SJSA1 (cell line): ENCODE results near the gene SURF4. TPM values are rescaled to one million over a fixed set of nuclear protein-coding genes. Genes with fewer than 3 reads are reported as not detected.

Experiments used
- DNase-seq, 2 experiments: peaks; one replicate each; pipeline ENCODE4 v3.0.0-alpha.2; 2015 to 2020; ENCODE audit warnings: low spot score in 2 of 2, low read depth in 1 of 2
- H3K27ac ChIP-seq: fragments of 250-450 bp; sonication (Bioruptor Pico); 2 replicates; pipeline ENCODE4 v1.5.1; 2020; ENCODE audit warnings: mild to moderate bottlenecking, moderate library complexity
- H3K27me3 ChIP-seq: fragments of 250-450 bp; sonication (Bioruptor Pico); replicated peaks from 2 replicates; pipeline ENCODE4 v1.5.1; 2020; ENCODE audit warnings: mild to moderate bottlenecking, moderate library complexity
- H3K36me3 ChIP-seq: fragments of 250-450 bp; sonication (Bioruptor Pico); 2 replicates; pipeline ENCODE4 v1.5.1; 2020; ENCODE audit warnings: mild to moderate bottlenecking
- H3K4me1 ChIP-seq: fragments of 250-450 bp; sonication (Bioruptor Pico); replicated peaks from 2 replicates; pipeline ENCODE4 v1.6.1; 2021; ENCODE audit warnings: mild to moderate bottlenecking
- H3K4me3 ChIP-seq: fragments of 250-450 bp; sonication (Bioruptor Pico); 2 replicates; pipeline ENCODE4 v1.5.1; 2020; ENCODE audit warnings: mild to moderate bottlenecking
- H3K9me3 ChIP-seq: fragments of 250-450 bp; sonication (Bioruptor Pico); replicated peaks from 2 replicates; pipeline ENCODE4 v1.5.1; 2020; ENCODE audit warnings: mild to moderate bottlenecking
- total RNA-seq: library from RNA; depleted of rRNA; stranded (reverse); fragments of >200 nt; shearing (Covaris generic); gene quantifications from 2 replicates; pipeline ENCODE4 v1.2.3, GENCODE V29; 2014

SURF4 gene
- total RNA-seq, 1 experiment from 2014 or later: 393 TPM

DNA sequence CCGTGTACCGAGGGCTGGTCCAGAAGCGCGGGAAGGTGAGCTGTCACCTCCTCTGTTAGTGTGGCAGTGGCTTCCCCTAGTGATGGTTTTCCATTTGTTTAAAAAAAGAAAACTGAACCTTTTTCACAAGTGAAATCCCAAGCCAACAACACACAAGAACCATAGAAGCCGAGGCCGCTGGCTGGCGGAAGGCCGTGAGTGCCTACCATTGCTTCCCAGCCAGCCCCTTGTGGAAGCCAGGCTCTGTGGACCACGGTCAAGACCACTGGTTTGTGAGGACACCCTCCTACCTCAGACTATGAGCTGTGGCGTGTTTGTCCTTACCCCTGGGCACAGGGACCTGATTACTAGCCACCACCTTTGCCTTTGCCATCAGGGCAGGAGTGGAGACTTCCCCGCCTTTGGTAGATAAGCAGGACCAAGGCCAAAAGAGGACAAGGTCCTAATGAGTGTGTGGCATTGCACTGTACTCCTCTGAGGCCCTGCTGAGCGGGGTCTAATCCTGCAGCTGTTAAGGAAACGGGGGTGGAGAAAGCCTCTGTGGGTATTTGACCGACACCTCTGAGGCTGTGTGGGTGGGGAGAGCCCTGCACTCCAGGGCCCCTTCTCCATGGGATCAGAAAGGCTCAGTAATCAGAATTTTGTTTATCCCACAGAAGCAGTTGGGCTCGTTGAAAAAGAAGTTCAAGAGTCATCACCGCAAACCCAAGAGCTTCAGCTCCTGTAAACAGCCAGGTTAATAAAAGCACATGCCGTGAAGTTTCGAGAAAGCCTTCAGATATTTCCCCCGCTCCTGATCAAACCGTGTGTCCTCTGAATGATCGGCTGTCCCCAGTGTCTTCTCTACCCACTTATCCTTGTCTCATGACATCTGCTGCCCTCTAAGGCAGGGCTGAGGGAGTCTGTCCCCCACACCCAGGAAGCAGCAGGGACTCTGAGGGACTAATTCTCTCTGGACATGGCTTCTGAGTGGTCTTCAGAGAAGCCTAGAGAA lies 15.2 kb downstream of the SURF4 start:
- no peaks in the 10 kb centered on the region for H3K9me3 ChIP-seq
- DNase-seq: no peak
- H3K27ac ChIP-seq: no peak overlapping the region
- H3K36me3 ChIP-seq: peaks cover 78% of the 10 kb centered on the region
- H3K4me1 ChIP-seq: peaks cover 6% of the 10 kb centered on the region
- no peaks in the 10 kb centered on the region for H3K27me3 ChIP-seq
- no peak overlapping the region for H3K4me3 ChIP-seq

DNA sequence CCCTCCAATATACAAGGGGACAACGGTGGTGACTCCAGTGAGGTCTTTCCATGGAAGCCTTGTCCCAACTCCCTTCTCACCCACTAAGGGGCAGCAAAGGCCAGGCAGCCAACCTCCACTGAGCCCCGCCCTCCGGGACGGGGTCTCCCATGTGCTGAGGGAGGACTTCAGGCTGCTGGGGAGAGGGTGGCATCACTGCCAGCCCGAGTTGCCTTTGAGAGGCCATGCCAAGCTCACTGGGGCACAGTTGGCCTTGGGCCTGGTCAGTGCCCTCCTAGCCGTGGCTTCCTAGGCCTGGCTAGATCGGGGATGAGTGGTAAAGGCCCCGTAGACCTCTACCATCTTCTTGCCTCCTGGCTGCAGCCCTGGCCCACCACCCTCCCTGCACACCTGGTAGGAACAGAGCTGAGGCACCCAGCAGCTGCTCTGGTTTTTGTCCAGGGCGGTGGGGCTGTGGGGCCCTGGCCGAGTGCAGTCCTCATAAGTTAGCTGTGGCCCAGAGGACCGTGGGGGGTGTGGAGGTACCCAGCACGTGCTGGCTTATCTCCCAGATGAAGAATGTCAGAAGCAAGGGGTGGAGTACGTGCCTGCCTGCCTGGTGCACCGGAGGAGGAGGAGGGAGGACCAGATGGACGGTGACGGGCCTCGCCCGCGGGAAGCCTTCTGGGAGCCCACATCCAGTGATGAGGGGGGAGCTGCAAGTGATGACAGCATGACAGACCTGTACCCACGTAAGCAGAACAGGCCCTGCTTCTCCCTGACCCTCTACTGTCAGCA lies 16.3 kb downstream of the SURF4 start:
- Histone ChIP-seq H3K27ac (no peak overlapping the region), H3K36me3 (peaks cover 70% of the 10 kb centered on the region), H3K4me1 (peaks cover 13% of the 10 kb centered on the region), H3K4me3 (no peak overlapping the region), H3K27me3 (no peaks in the 10 kb centered on the region), H3K9me3 (no peaks in the 10 kb centered on the region)
- no peak for DNase-seq

DNA sequence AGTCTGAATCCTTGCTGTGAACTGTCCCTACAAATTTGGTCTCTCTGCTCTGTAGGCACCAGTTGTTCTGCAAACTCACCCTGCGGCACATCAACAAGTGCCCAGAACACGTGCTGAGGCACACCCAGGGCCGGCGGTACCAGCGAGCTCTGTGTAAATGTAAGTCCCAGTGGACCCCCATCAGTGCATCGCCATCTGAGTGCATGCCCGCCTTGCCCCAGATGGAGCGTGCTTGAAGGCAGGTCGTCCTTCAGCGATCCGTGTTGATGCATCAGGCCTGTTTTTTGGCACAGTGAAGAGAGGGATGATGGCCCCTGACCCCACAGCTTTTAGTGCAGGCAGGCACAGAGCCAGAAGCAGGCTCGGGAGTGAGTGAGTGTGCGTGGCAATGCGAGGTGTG lies 18.2 kb downstream of the SURF4 start:
- H3K27me3 ChIP-seq: no peaks in the 10 kb centered on the region
- no peak overlapping the region for H3K27ac ChIP-seq
- no peaks in the 10 kb centered on the region for H3K9me3 ChIP-seq
- no peak for DNase-seq
- peaks cover 13% of the 10 kb centered on the region for H3K4me1 ChIP-seq
- H3K36me3 ChIP-seq: peaks cover 72% of the 10 kb centered on the region
- no peak overlapping the region for H3K4me3 ChIP-seq

DNA sequence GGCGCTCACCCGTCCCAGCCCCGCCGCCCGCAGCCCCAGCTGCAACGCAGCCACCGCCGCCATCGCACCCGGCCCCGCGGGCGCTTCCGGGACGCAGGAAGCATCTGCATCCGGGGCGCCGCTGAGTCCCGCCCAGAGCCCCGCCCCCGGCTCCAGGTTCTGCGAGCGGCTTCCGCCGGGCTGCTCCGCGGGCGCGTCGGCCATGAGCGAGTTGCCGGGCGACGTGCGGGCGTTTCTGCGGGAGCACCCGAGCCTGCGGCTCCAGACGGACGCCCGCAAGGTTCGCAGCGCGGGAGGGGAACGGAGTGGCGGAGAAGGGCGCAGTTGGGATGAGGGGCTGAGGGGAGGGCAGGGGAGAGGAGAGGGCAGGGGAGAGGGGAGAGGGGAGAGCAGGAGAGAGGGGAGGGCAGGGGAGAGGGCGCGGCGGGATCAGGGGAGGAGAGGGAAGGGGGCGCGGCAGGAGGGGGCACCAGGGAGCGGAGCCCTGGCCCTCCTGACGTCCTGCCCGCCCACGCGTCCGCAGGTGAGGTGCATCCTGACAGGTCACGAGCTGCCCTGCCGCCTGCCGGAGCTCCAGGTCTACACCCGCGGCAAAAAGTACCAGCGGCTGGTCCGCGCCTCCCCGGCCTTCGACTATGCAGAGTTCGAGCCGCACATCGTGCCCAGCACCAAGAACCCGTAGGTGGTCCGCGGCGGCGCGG lies 19.3 kb downstream of the SURF4 start, which contains the start of the genes SURF1 and SURF2:
TSS of gene SURF1 (minus strand) at position 97 of the 701 bp plus-strand sequence. CDS start at position 63, 34 bp downstream.
TSS of gene SURF2 (plus strand) at position 160 of the 701 bp plus-strand sequence. CDS start at position 203, 43 bp downstream.
- Histone ChIP-seq H3K36me3 (peaks cover 72% of the 10 kb centered on the region), H3K27me3 (no peaks in the 10 kb centered on the region), H3K9me3 (no peaks in the 10 kb centered on the region), H3K4me1 (peaks cover 13% of the 10 kb centered on the region), H3K27ac (no peak within 1 kb of the TSS), H3K4me3 (peak within 1 kb of the TSS; percentile 64)
- peak; percentile 22 to 84 for DNase-seq

DNA sequence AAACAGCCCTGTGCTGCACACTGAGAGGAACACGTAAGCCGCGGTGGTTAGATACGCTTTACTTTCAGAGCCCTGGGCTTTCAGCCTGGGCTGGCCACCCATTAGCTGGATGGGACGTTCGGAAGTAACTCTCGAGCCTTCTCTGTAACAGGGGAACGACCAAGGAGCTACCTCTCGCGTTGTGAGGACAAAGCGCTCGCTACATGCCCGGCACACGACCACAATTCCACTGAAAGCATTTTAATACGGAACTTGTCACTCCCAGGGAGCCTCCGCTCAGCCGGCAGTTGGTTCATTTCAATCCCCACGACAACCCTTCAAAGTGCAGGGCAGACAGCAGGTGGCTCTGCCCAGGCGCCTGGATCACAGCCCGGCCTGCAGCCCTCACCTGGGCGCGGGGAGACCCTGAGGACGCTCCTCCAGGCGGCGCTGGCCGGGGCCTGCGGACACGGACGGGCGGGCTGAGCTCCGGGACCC lies 19.9 kb downstream of the SURF4 start:
- no peak for DNase-seq
- Histone ChIP-seq H3K27me3 (no peaks in the 10 kb centered on the region), H3K36me3 (peaks cover 72% of the 10 kb centered on the region), H3K27ac (no peak overlapping the region), H3K9me3 (no peaks in the 10 kb centered on the region), H3K4me1 (peaks cover 13% of the 10 kb centered on the region), H3K4me3 (peak overlapping the region; percentile 64)

DNA sequence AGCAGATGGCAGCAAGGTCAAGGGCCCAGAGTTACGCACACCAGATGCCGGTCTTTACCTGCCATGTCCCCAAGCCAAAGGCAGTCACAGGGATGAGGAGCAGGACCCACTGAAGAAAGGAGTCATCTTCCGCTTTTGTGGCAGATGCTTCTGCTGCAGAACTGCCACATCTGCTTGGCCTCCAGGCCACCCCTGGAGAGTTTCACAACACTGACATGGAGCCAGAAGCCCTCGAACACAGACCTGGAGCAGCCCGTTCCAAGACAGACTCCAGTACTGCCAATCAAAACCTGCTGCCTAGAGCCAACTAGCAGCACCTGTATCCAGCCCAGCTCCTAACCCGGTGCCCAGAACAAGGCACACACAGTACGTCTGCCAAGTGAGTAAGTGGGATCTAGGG lies 21.1 kb downstream of the SURF4 start:
- Histone ChIP-seq H3K36me3 (peaks cover 72% of the 10 kb centered on the region), H3K4me3 (no peak overlapping the region; the same call in 1 of the 2 replicates), H3K4me1 (peaks cover 15% of the 10 kb centered on the region), H3K27me3 (no peaks in the 10 kb centered on the region), H3K9me3 (no peaks in the 10 kb centered on the region), H3K27ac (no peak overlapping the region)
- DNase-seq: no peak

DNA sequence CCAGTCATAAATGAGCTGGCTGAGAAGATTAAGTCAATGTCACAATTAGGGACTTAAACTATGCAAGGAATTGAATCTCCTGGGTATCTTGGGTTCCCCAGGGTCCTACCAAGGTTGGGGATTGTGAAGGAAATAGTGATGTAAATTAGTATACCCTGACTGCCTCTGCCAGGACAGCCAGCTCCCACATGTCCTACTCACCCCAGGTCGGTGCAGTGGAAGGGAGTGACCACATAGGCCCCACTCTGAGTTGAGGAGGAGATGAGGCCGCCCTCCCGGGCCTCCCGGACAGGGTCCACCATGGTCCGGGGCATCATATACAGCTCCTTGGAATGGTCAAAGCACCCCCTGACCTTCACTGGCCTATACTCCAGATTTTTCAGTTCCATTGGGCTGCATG lies 22.3 kb downstream of the SURF4 start:
- Histone ChIP-seq H3K36me3 (peaks cover 72% of the 10 kb centered on the region), H3K4me3 (no peak overlapping the region), H3K4me1 (peaks cover 26% of the 10 kb centered on the region), H3K27me3 (no peaks in the 10 kb centered on the region), H3K9me3 (no peaks in the 10 kb centered on the region), H3K27ac (no peak overlapping the region)
- DNase-seq: no peak

DNA sequence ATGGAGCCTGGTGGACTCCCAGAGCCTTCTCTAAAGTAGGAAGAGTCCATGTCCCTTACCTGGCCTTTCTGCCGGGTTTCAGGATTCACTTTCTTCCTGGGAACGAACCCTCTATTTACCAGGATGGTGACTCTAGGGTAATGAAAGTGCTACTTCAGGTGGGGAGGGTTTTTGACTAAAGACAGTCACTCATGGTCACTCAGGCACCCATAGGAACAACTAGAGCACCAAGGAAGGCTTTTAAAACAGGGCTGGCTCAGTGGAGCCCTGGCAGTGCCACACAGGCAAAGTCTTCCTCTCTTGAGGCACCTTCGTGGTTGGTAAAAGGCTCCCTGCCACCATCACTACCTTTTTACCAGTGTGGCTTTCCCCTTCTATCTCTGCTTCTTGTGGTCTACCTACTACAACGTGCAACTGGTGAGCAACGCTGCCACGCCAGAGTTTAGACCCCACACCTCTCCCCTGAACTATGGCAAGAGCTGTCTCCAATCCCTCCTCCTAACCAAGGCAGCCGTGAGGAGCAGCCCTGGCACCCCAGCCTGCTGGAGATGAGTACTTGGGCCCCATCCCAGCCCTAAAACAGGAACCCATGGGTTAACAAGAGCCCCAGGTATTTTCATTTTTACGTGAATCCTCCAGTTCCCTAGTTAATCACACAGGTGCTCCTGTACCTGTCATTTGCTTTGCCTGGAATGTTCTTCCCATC lies 23.1 kb downstream of the SURF4 start:
- Histone ChIP-seq H3K4me1 (peaks cover 26% of the 10 kb centered on the region), H3K27me3 (no peaks in the 10 kb centered on the region), H3K27ac (no peak overlapping the region), H3K36me3 (peaks cover 74% of the 10 kb centered on the region), H3K9me3 (no peaks in the 10 kb centered on the region), H3K4me3 (no peak overlapping the region)
- DNase-seq: no peak

DNA sequence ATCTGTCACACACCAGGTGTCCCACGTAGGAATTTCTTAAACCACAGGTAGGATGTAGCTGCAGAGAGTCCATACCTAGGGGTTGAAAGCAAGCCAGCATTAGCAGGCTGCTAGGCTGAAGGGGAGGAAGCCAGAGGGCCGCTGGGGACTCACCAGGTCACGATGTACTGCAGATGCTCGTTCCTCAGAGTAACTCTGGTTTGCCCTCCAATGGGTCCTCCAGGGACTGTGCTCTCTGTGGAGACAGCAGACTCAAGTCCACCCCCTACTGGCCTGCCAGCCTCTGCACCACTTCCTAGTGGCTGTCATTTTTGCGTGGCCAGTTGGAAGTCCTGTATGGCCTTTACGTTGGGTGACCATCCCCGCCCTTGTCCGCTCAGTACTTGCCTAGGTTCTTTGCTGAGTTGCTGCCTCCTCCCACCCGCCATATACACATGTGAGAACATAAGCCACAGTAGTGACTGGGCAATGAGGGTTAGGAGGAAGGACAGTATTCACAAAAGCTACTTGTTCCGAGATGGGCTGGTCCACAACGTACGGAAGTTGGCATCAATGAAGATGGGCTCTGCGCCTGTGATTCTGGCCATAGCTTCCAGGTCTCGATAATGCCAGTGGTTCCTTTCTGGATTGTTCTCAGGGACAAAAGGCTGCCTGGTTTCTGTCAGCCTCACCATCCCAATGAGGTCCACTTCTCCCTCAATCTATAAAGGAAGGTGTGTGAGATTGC lies 23.8 kb downstream of the SURF4 start:
- DNase-seq: peak in 1 of 2 experiments; percentile 57

DNA sequence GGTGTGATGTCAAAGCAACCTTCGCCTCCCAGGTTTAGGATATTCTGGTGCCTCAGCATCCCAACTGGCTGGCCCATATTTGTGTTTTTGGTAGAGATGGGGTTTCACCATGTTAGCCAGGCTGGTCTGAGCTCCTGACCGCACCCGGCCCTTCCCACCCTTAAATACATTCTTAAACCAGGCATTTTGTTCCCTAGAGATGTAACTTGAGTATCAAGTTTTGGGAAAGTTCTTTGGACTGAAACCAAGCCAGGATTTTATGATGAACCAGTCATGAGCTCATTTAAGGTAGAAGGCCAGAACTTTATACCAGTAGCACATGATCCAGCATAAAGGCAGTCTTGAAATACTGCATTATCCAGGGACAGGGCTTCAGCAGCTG lies 24.3 kb downstream of the SURF4 start:
- H3K4me1 ChIP-seq: peaks cover 26% of the 10 kb centered on the region
- peaks cover 72% of the 10 kb centered on the region for H3K36me3 ChIP-seq
- DNase-seq: no peak
- no peak overlapping the region for H3K4me3 ChIP-seq
- no peak overlapping the region for H3K27ac ChIP-seq
- H3K9me3 ChIP-seq: no peaks in the 10 kb centered on the region
- H3K27me3 ChIP-seq: no peaks in the 10 kb centered on the region

More for the DNA sequence above, 23.8 kb downstream of the SURF4 start:
- H3K27ac ChIP-seq: no peak overlapping the region
- peaks cover 69% of the 10 kb centered on the region for H3K36me3 ChIP-seq
- H3K4me1 ChIP-seq: peaks cover 25% of the 10 kb centered on the region
- no peaks in the 10 kb centered on the region for H3K27me3 ChIP-seq
- no peaks in the 10 kb centered on the region for H3K9me3 ChIP-seq
- H3K4me3 ChIP-seq: no peak overlapping the region

DNA sequence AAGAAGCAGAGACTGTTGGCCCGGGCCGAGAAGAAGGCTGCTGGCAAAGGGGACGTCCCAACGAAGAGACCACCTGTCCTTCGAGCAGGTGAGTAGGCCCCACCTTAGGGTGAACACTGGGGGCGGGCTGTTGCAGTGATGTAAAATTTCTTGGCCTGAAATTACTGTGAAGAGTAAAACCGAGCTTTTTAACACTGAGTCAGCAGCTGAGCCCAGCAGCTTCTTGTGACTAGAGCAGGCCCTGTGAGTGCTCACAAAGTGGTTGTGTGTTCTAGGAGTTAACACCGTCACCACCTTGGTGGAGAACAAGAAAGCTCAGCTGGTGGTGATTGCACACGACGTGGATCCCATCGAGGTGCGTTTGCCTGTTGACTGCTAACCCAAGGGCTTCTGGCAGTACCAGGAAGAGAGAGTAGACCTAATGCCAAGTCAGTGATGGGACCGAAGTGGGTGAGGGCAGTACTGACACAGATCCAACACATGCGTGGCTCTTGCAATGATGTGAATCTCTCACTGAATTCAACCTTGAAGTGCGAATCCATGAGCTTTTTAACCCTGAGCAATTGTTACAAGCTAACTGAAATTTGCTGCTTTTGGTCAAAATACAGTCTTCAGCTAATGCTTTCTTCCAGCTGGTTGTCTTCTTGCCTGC lies 25.8 kb downstream of the SURF4 start:
- H3K4me1 ChIP-seq: peaks cover 25% of the 10 kb centered on the region
- peaks cover 86% of the 10 kb centered on the region for H3K36me3 ChIP-seq
- H3K27ac ChIP-seq: no peak overlapping the region
- no peaks in the 10 kb centered on the region for H3K9me3 ChIP-seq
- no peak for DNase-seq
- no peak overlapping the region for H3K4me3 ChIP-seq
- no peaks in the 10 kb centered on the region for H3K27me3 ChIP-seq
